WTC11 (cell line): Measurements from ENCODE around the gene EPS8L1.

Experiments
- CREM ChIP-seq: sonication (generic); formaldehyde crosslinking; IDR thresholded peaks from 2 replicates; pipeline ENCODE4 v1.8.1; 2022; ENCODE audit warnings: mild to moderate bottlenecking, missing genetic modification reagents, moderate library complexity
- JUN ChIP-seq: sonication (generic); formaldehyde crosslinking; IDR thresholded peaks from 2 replicates; pipeline ENCODE4 v1.8.0; 2023; ENCODE audit warnings: mild to moderate bottlenecking, missing genetic modification reagents
- KAT7 ChIP-seq: sonication (generic); formaldehyde crosslinking; IDR thresholded peaks from 2 replicates; pipeline ENCODE4 v1.8.1; 2023; ENCODE audit warnings: missing genetic modification reagents, mild to moderate bottlenecking, borderline replicate concordance
- ZBTB21 ChIP-seq: sonication (generic); formaldehyde crosslinking; IDR thresholded peaks from 2 replicates; pipeline ENCODE4 v1.8.1; 2023; ENCODE audit warnings: mild to moderate bottlenecking, missing genetic modification reagents, borderline replicate concordance
- TF ChIP-seq, protein P1 (sequence below): fragments of 250-450 bp; sonication (Bioruptor Pico); IDR thresholded peaks from 2 replicates; pipeline ENCODE4 v2.1.2; 2022; ENCODE audit warnings: mild to moderate bottlenecking, moderate library complexity
- TF ChIP-seq, protein P2 (sequence below): fragments of 200-600 bp; IDR thresholded peaks from 2 replicates; pipeline ENCODE4 v1.8.0; 2022; ENCODE audit warnings: antibody characterized with exemption
- TF ChIP-seq, protein P3 (sequence below): sonication (generic); formaldehyde crosslinking; IDR thresholded peaks from 2 replicates; pipeline ENCODE4 v1.8.0; 2022; ENCODE audit warnings: missing genetic modification reagents
- TF ChIP-seq, protein P4 (sequence below): sonication (generic); formaldehyde crosslinking; IDR thresholded peaks from 2 replicates; pipeline ENCODE4 v1.8.1; 2023; ENCODE audit warnings: mild to moderate bottlenecking, missing genetic modification reagents
- TF ChIP-seq, protein P5 (sequence below): sonication (generic); formaldehyde crosslinking; IDR thresholded peaks from 2 replicates; pipeline ENCODE4 v1.8.0; 2022; ENCODE audit warnings: mild to moderate bottlenecking, missing genetic modification reagents
- TF ChIP-seq, protein P6 (sequence below): sonication (generic); formaldehyde crosslinking; IDR thresholded peaks from 2 replicates; pipeline ENCODE4 v1.8.0; 2022; ENCODE audit warnings: mild to moderate bottlenecking, missing genetic modification reagents

DNA sequence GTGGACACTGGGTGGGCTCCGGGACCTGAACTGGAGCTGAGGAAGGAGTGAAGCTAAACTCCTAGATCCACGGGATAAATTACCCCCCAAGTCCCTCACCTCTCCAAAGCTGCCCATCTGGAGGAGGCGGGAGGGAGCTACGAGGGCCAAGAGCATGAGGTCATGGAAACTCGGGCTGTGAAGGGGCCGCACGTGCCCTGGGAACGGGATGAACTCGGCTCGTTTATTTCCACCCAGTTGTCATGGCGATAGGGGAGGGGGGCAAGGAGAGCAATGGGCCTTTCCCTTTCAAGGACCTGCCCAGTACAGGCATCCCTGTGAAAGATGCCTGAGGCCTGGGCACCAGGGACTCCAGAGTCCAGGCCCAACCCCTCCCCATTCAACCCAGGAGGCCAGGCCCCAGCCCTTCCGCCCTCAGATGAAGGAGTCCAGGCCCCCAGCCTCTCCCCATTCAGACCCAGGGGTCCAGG is 37.9 kb downstream of the EPS8L1 start:
- TF ChIP-seq, protein P1, sequence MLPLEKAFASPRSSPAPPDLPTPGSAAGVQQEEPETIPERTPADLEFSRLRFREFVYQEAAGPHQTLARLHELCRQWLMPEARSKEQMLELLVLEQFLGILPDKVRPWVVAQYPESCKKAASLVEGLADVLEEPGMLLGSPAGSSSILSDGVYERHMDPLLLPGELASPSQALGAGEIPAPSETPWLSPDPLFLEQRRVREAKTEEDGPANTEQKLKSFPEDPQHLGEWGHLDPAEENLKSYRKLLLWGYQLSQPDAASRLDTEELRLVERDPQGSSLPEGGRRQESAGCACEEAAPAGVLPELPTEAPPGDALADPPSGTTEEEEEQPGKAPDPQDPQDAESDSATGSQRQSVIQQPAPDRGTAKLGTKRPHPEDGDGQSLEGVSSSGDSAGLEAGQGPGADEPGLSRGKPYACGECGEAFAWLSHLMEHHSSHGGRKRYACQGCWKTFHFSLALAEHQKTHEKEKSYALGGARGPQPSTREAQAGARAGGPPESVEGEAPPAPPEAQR, result no peak
- TF ChIP-seq, protein P2, sequence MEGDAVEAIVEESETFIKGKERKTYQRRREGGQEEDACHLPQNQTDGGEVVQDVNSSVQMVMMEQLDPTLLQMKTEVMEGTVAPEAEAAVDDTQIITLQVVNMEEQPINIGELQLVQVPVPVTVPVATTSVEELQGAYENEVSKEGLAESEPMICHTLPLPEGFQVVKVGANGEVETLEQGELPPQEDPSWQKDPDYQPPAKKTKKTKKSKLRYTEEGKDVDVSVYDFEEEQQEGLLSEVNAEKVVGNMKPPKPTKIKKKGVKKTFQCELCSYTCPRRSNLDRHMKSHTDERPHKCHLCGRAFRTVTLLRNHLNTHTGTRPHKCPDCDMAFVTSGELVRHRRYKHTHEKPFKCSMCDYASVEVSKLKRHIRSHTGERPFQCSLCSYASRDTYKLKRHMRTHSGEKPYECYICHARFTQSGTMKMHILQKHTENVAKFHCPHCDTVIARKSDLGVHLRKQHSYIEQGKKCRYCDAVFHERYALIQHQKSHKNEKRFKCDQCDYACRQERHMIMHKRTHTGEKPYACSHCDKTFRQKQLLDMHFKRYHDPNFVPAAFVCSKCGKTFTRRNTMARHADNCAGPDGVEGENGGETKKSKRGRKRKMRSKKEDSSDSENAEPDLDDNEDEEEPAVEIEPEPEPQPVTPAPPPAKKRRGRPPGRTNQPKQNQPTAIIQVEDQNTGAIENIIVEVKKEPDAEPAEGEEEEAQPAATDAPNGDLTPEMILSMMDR, result no peak
- TF ChIP-seq JUN (CRISPR knock-in tag), result no peak
- TF ChIP-seq, protein P3, sequence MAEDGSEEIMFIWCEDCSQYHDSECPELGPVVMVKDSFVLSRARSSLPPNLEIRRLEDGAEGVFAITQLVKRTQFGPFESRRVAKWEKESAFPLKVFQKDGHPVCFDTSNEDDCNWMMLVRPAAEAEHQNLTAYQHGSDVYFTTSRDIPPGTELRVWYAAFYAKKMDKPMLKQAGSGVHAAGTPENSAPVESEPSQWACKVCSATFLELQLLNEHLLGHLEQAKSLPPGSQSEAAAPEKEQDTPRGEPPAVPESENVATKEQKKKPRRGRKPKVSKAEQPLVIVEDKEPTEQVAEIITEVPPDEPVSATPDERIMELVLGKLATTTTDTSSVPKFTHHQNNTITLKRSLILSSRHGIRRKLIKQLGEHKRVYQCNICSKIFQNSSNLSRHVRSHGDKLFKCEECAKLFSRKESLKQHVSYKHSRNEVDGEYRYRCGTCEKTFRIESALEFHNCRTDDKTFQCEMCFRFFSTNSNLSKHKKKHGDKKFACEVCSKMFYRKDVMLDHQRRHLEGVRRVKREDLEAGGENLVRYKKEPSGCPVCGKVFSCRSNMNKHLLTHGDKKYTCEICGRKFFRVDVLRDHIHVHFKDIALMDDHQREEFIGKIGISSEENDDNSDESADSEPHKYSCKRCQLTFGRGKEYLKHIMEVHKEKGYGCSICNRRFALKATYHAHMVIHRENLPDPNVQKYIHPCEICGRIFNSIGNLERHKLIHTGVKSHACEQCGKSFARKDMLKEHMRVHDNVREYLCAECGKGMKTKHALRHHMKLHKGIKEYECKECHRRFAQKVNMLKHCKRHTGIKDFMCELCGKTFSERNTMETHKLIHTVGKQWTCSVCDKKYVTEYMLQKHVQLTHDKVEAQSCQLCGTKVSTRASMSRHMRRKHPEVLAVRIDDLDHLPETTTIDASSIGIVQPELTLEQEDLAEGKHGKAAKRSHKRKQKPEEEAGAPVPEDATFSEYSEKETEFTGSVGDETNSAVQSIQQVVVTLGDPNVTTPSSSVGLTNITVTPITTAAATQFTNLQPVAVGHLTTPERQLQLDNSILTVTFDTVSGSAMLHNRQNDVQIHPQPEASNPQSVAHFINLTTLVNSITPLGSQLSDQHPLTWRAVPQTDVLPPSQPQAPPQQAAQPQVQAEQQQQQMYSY, result no peak
- TF ChIP-seq CREM (CRISPR knock-in tag), result no peak
- no peak for TF ChIP-seq ZBTB21 (CRISPR knock-in tag)
- TF ChIP-seq, protein P4, sequence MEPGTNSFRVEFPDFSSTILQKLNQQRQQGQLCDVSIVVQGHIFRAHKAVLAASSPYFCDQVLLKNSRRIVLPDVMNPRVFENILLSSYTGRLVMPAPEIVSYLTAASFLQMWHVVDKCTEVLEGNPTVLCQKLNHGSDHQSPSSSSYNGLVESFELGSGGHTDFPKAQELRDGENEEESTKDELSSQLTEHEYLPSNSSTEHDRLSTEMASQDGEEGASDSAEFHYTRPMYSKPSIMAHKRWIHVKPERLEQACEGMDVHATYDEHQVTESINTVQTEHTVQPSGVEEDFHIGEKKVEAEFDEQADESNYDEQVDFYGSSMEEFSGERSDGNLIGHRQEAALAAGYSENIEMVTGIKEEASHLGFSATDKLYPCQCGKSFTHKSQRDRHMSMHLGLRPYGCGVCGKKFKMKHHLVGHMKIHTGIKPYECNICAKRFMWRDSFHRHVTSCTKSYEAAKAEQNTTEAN, result no peak
- TF ChIP-seq, protein P5, sequence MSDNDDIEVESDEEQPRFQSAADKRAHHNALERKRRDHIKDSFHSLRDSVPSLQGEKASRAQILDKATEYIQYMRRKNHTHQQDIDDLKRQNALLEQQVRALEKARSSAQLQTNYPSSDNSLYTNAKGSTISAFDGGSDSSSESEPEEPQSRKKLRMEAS, result no peak
- no peak for TF ChIP-seq KAT7 (CRISPR knock-in tag)
- TF ChIP-seq, protein P6, sequence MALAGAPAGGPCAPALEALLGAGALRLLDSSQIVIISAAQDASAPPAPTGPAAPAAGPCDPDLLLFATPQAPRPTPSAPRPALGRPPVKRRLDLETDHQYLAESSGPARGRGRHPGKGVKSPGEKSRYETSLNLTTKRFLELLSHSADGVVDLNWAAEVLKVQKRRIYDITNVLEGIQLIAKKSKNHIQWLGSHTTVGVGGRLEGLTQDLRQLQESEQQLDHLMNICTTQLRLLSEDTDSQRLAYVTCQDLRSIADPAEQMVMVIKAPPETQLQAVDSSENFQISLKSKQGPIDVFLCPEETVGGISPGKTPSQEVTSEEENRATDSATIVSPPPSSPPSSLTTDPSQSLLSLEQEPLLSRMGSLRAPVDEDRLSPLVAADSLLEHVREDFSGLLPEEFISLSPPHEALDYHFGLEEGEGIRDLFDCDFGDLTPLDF (CRISPR knock-in tag), result no peak
